Effector memory CD4-positive, alpha-beta T cell (primary cell): Measurements from ENCODE around the gene NTN4.
A peak's percentile ranks its signal among the peaks of the same experiment; 100 is the strongest.
"Not testable (repeated sequence)": the region's sequence is repeated elsewhere in the genome, so short reads cannot be mapped to it uniquely, and the experiment has no call there.

Experiments
- DNase-seq, 3 donors: peaks; one replicate each; pipeline ENCODE4 v3.0.0-alpha.2; 2020
- H3K27ac ChIP-seq: 2 replicates; pipeline ENCODE4 v1.7.0; 2013; ENCODE audit warnings: mild to moderate bottlenecking, low read length, moderate library complexity; ENCODE audit not compliant: insufficient read depth, poor library complexity, severe bottlenecking
- H3K27me3 ChIP-seq: replicated peaks from 2 replicates; pipeline ENCODE4 v1.7.0; 2013; ENCODE audit warnings: mild to moderate bottlenecking, low read length; ENCODE audit not compliant: insufficient read depth, control insufficient read depth, poor library complexity, severe bottlenecking
- H3K36me3 ChIP-seq: 2 replicates; pipeline ENCODE4 v1.7.0; 2013; ENCODE audit warnings: mild to moderate bottlenecking, low read length, moderate library complexity; ENCODE audit not compliant: control insufficient read depth, insufficient read depth
- H3K4me1 ChIP-seq: 2 replicates; pipeline ENCODE4 v1.7.0; 2013; ENCODE audit warnings: low read length, mild to moderate bottlenecking; ENCODE audit not compliant: control insufficient read depth, insufficient read depth, poor library complexity, severe bottlenecking
- H3K4me3 ChIP-seq: 2 replicates; pipeline ENCODE4 v1.7.0; 2013; ENCODE audit warnings: low read length, low read depth, mild to moderate bottlenecking; ENCODE audit not compliant: insufficient read depth, poor library complexity, severe bottlenecking
- H3K9me3 ChIP-seq: 2 replicates; pipeline ENCODE4 v1.7.0; 2013; ENCODE audit warnings: mild to moderate bottlenecking, low read length, moderate library complexity; ENCODE audit not compliant: control insufficient read depth

Gene NTN4

DNA sequence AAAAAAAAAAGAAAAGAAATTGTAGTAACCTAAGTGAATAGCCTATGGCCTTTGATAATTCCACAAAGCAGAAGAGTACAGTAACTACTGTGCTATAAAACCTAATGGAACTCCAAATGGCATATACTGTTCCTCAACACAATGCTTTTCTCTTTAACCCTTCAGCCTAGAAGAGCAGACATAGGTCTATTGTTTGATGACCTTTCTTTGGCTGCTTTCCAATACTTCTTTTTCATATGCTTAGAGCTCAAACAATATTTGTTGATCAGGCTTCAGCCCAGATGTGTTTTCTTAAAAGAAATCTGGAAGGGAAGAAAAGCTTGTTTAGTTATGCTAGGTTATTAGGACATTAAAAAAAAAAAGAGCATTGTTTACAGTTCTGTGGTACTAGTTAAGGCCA, 116.4 kb downstream of the NTN4 start:
- Histone ChIP-seq H3K4me1 (no peaks in the 10 kb centered on the region), H3K27ac (no peak overlapping the region), H3K36me3 (no peaks in the 10 kb centered on the region), H3K27me3 (no peaks in the 10 kb centered on the region), H3K4me3 (no peak overlapping the region), H3K9me3 (no peaks in the 10 kb centered on the region)
- DNase-seq = no peak

- no peaks in the 10 kb centered on the region for H3K36me3 ChIP-seq
- no peak overlapping the region for H3K4me3 ChIP-seq
- H3K4me1 ChIP-seq = no peaks in the 10 kb centered on the region
- no peak overlapping the region for H3K27ac ChIP-seq
- no peak for DNase-seq
- H3K27me3 ChIP-seq = no peaks in the 10 kb centered on the region
- H3K9me3 ChIP-seq = no peaks in the 10 kb centered on the region
Measured at GRCh38 chr12:95673576-95673975, 117.0 kb downstream of the NTN4 start.

GRCh38 chr12:95672166-95672565, 118.4 kb downstream of the NTN4 start:
- no peak for DNase-seq

GRCh38 chr12:95671265-95671664, 119.3 kb downstream of the NTN4 start:
- DNase-seq = no peak
- Histone ChIP-seq H3K36me3 (no peaks in the 10 kb centered on the region), H3K27ac (no peak overlapping the region), H3K4me3 (no peak overlapping the region), H3K4me1 (no peaks in the 10 kb centered on the region), H3K9me3 (no peaks in the 10 kb centered on the region), H3K27me3 (no peaks in the 10 kb centered on the region)

More at GRCh38 chr12:95672166-95672565, 118.4 kb downstream of the NTN4 start:
- no peak overlapping the region for H3K27ac ChIP-seq
- H3K9me3 ChIP-seq = no peaks in the 10 kb centered on the region
- H3K4me1 ChIP-seq = no peaks in the 10 kb centered on the region
- H3K36me3 ChIP-seq = no peaks in the 10 kb centered on the region
- no peaks in the 10 kb centered on the region for H3K27me3 ChIP-seq
- H3K4me3 ChIP-seq = no peak overlapping the region

GRCh38 chr12:95663525-95663924, 127.0 kb downstream of the NTN4 start:
- DNase-seq = no peak
- H3K9me3 ChIP-seq = no peaks in the 10 kb centered on the region
- no peak overlapping the region for H3K27ac ChIP-seq
- H3K36me3 ChIP-seq = no peaks in the 10 kb centered on the region
- H3K4me1 ChIP-seq = no peaks in the 10 kb centered on the region
- H3K27me3 ChIP-seq = no peaks in the 10 kb centered on the region
- H3K4me3 ChIP-seq = no peak overlapping the region

DNA sequence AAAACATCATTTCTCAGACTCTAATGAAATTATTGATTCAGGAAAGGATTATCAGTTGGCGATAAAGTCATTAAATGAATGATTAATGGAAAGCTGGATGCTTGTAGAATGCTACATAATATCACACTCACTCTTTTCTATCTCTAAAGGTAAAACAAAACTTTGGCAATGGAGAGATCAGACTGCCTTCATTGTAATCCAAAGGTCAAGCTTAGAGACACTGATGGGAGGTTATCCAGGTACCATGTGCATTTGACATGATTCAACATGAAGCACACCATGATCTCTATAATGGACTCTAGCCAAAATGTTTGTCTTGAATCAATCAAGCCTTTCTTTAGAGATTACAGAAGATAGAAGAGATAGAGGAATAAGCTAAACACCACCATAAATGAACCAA, 129.2 kb downstream of the NTN4 start:
- no peaks in the 10 kb centered on the region for H3K36me3 ChIP-seq
- H3K9me3 ChIP-seq = no peaks in the 10 kb centered on the region
- H3K4me3 ChIP-seq = no peak overlapping the region
- DNase-seq = no peak
- H3K27me3 ChIP-seq = no peaks in the 10 kb centered on the region
- no peak overlapping the region for H3K27ac ChIP-seq
- H3K4me1 ChIP-seq = no peaks in the 10 kb centered on the region

GRCh38 chr12:95658386-95658785, 132.2 kb downstream of the NTN4 start:
- Histone ChIP-seq H3K4me1 (no peaks in the 10 kb centered on the region), H3K27me3 (no peaks in the 10 kb centered on the region), H3K4me3 (no peak overlapping the region), H3K36me3 (no peaks in the 10 kb centered on the region), H3K27ac (no peak overlapping the region), H3K9me3 (no peaks in the 10 kb centered on the region)
- no peak for DNase-seq

GRCh38 chr12:95654665-95655064, 135.9 kb downstream of the NTN4 start:
- H3K36me3 ChIP-seq, H3K9me3 ChIP-seq, H3K4me3 ChIP-seq, H3K27ac ChIP-seq, H3K4me1 ChIP-seq, DNase-seq, H3K27me3 ChIP-seq: not testable (repeated sequence)

DNA sequence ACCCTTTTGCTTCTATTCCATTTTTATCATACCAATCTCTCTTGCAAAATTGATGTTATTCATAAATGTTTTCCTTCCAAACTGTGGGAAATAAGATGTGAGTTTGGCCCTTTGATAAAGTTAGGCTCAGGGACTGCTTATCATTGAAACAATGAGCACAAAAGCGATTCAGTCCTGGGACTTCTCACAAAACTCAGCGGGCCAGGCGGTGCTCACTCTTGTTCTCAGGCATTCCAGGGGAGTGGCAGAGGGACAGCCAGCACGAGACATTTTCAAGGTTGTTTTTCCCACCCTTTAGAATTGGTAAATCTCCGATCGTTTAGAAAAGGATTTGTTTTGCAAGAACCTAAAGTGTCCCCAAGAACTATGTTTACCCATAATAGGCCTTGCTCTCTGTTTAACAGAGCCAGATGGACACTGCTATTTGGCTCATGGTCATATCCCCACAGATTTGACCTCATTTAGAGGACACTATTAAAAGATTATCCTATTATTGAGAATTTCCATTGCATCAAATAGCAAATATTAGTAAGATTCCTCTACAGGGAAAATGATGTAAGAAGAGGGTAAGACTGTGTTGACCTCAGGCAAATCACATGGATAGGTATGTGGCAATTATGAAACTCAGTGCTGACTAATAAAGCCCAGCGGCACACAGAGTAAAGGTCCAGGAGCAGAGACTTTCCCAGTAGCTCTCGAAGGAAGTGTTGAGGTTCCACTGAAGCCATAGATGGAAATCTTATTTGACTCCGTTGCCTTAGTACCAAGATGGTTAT, 136.6 kb downstream of the NTN4 start:
- H3K9me3 ChIP-seq = no peaks in the 10 kb centered on the region
- peak in 1 of 3 donors; percentile 3 for DNase-seq
- H3K4me1 ChIP-seq = no peaks in the 10 kb centered on the region
- H3K36me3 ChIP-seq = no peaks in the 10 kb centered on the region
- H3K27me3 ChIP-seq = no peaks in the 10 kb centered on the region
- H3K27ac ChIP-seq = no peak overlapping the region
- no peak overlapping the region for H3K4me3 ChIP-seq

GRCh38 chr12:95651681-95652080, 138.9 kb downstream of the NTN4 start:
- H3K4me1 ChIP-seq = no peaks in the 10 kb centered on the region
- no peaks in the 10 kb centered on the region for H3K27me3 ChIP-seq
- no peaks in the 10 kb centered on the region for H3K9me3 ChIP-seq
- no peaks in the 10 kb centered on the region for H3K36me3 ChIP-seq
- H3K27ac ChIP-seq = no peak overlapping the region
- no peak overlapping the region for H3K4me3 ChIP-seq
- DNase-seq = no peak
